GM18951 (cell line): ENCODE data around the gene TRAF5.
"Not testable (repeated sequence)": the region's sequence is repeated elsewhere in the genome, so short reads cannot be mapped to it uniquely, and the experiment has no call there.

ENCODE experiments used
- POLR2A ChIP-seq: IDR thresholded peaks from 4 replicates; pipeline ENCODE4 v1.6.1; 2011; ENCODE audit warnings: mild to moderate bottlenecking; ENCODE audit not compliant: insufficient read length, insufficient read depth; ENCODE audit errors: extremely low read depth
- in situ Hi-C: fragments of 300-500 bp; cut with MboI; formaldehyde crosslinking; loops from one replicate; pipeline ENCODE4 v1.12.0; 2022; ENCODE audit warnings: low sequenced_read_pairs, mixed read lengths, inconsistent platforms; ENCODE audit not compliant: unreplicated experiment

TRAF5 gene

GRCh38 chr1:211382714-211383480, 56.3 kb downstream of the TRAF5 start:
- in situ Hi-C loops, result no loop called here
- TF ChIP-seq POLR2A, result peak; percentile 99

- in situ Hi-C loops, result no loop called here
- no peak for TF ChIP-seq POLR2A
Measured at GRCh38 chr1:211384524-211384923, 57.9 kb downstream of the TRAF5 start.

GRCh38 chr1:211386921-211387320, 60.3 kb downstream of the TRAF5 start:
- no peak for TF ChIP-seq POLR2A
- in situ Hi-C loops, result no loop called here

- in situ Hi-C loops, result not testable (repeated sequence)
Measured at GRCh38 chr1:211390829-211391228, 64.2 kb downstream of the TRAF5 start.

- no peak for TF ChIP-seq POLR2A
- in situ Hi-C loops, result no loop called here
Measured at GRCh38 chr1:211393203-211393602, 66.6 kb downstream of the TRAF5 start.

- in situ Hi-C loops, result not testable (repeated sequence)
Measured at GRCh38 chr1:211398266-211398930, 71.8 kb downstream of the TRAF5 start.

GRCh38 chr1:211399851-211400393, 73.3 kb downstream of the TRAF5 start:
- in situ Hi-C loops, result not testable (repeated sequence)

- in situ Hi-C loops, result not testable (repeated sequence)
Measured at GRCh38 chr1:211401751-211402150, 75.1 kb downstream of the TRAF5 start.

GRCh38 chr1:211406086-211406485, 79.5 kb downstream of the TRAF5 start:
- in situ Hi-C loops, result not testable (repeated sequence)

GRCh38 chr1:211407749-211408148, 81.1 kb downstream of the TRAF5 start:
- in situ Hi-C loops, result not testable (repeated sequence)

GRCh38 chr1:211411639-211412038, 85.0 kb downstream of the TRAF5 start:
- no peak for TF ChIP-seq POLR2A
- in situ Hi-C loops, result no loop called here

GRCh38 chr1:211415700-211416099, 89.1 kb downstream of the TRAF5 start:
- in situ Hi-C loops, result no loop called here
- no peak for TF ChIP-seq POLR2A

GRCh38 chr1:211416246-211416627, 89.6 kb downstream of the TRAF5 start:
- in situ Hi-C loops, result not testable (repeated sequence)

GRCh38 chr1:211416628-211417323, 90.1 kb downstream of the TRAF5 start:
- in situ Hi-C loops, result not testable (repeated sequence)
